HUDEP-2 (cell line): Measurements from ENCODE around the gene CDK10.
"Not testable (repeated sequence)": the region's sequence is repeated elsewhere in the genome, so short reads cannot be mapped to it uniquely, and the experiment has no call there.

Experiments used
- DNase-seq, 76 experiments: peaks; one replicate each; lab custom pipeline; 2025; ENCODE audit not compliant: unreplicated experiment in 76 of 76; lab: John Stamatoyannopoulos, UW

CDK10 gene

GRCh38 chr16:89667000-89667399 lies 19.5 kb upstream of the CDK10 start:
- DNase-seq = peak in 21 of 76 experiments; percentile 5 to 45 (median 21)

GRCh38 chr16:89667633-89668032 lies 18.9 kb upstream of the CDK10 start:
- DNase-seq = no peak

- no peak for DNase-seq
Observed at GRCh38 chr16:89668790-89669158, 17.7 kb upstream of the CDK10 start.

- no peak for DNase-seq
Observed at GRCh38 chr16:89669755-89670154, 16.7 kb upstream of the CDK10 start.

GRCh38 chr16:89670496-89671431 lies 15.7 kb upstream of the CDK10 start:
- no peak for DNase-seq

GRCh38 chr16:89671565-89671964 lies 14.9 kb upstream of the CDK10 start:
- DNase-seq = not testable (repeated sequence)

- DNase-seq = no peak
Observed at GRCh38 chr16:89672177-89672941, 14.1 kb upstream of the CDK10 start.

GRCh38 chr16:89678258-89678657 lies 8.2 kb upstream of the CDK10 start:
- DNase-seq = no peak

GRCh38 chr16:89685916-89686315 lies 573 bp upstream of the CDK10 start:
- DNase-seq = no peak

- DNase-seq = peak in 5 of 76 experiments; percentile 13 to 53 (median 31)
Observed at GRCh38 chr16:89687092-89687940, 827 bp downstream of the CDK10 start.

- DNase-seq = no peak
Observed at GRCh38 chr16:89688395-89688794, 1.9 kb downstream of the CDK10 start.

GRCh38 chr16:89689142-89689541 lies 2.7 kb downstream of the CDK10 start:
- no peak for DNase-seq

- not testable (repeated sequence) for DNase-seq
Observed at GRCh38 chr16:89689621-89690020, 3.1 kb downstream of the CDK10 start.

GRCh38 chr16:89690392-89690901 lies 4.0 kb downstream of the CDK10 start:
- DNase-seq = no peak

GRCh38 chr16:89691231-89691985 lies 4.9 kb downstream of the CDK10 start:
- DNase-seq = no peak

- no peak for DNase-seq
Observed at GRCh38 chr16:89691986-89692569, 5.6 kb downstream of the CDK10 start.

- no peak for DNase-seq
Observed at GRCh38 chr16:89693289-89693731, 6.8 kb downstream of the CDK10 start.

- peak in 9 of 76 experiments; percentile 12 to 69 (median 51) for DNase-seq
Observed at GRCh38 chr16:89693931-89694783, 7.7 kb downstream of the CDK10 start.

- peak in 63 of 76 experiments; percentile 16 to 89 (median 73) for DNase-seq
Observed at GRCh38 chr16:89694784-89695085, 8.2 kb downstream of the CDK10 start.
